Skeletal muscle tissue (tissue), 4 donors: ENCODE measurements around the gene EIF4E. TPM values are rescaled to one million over a fixed set of nuclear protein-coding genes. Genes with fewer than 3 reads are reported as not detected.

Experiments used
- H3K27ac ChIP-seq: one replicate; pipeline ENCODE4 v1.7.0; 2013; ENCODE audit warnings: mild to moderate bottlenecking, low read depth, low read length, inconsistent platforms
- H3K27me3 ChIP-seq, 3 donors: one replicate each; pipeline ENCODE4 v1.7.0; 2013; ENCODE audit warnings: low read length in 3 of 3; ENCODE audit not compliant: control insufficient read depth in 3 of 3, insufficient read depth in 3 of 3
- H3K36me3 ChIP-seq, 3 donors: one replicate each; pipeline ENCODE4 v1.7.0; 2013; ENCODE audit warnings: low read length in 3 of 3; ENCODE audit not compliant: control insufficient read depth in 3 of 3, insufficient read depth in 3 of 3
- H3K4me1 ChIP-seq, 3 donors: one replicate each; pipeline ENCODE4 v1.7.0; 2013; ENCODE audit warnings: low read length in 3 of 3, mild to moderate bottlenecking in 3 of 3; ENCODE audit not compliant: control insufficient read depth in 3 of 3, insufficient read depth in 3 of 3
- H3K4me3 ChIP-seq, 3 donors: one replicate each; pipeline ENCODE4 v1.7.0; 2013; ENCODE audit warnings: low read length in 3 of 3
- H3K9ac ChIP-seq, 3 donors: one replicate each; pipeline ENCODE4 v1.7.0; 2013; ENCODE audit warnings: low read length in 3 of 3, mild to moderate bottlenecking in 3 of 3, moderate library complexity in 2 of 3, low read depth in 1 of 3
- H3K9me3 ChIP-seq, 3 donors: one replicate each; pipeline ENCODE4 v1.7.0; 2013; ENCODE audit warnings: low read length in 3 of 3; ENCODE audit not compliant: control insufficient read depth in 3 of 3
- total RNA-seq: library from RNA; depleted of rRNA; stranded (reverse); fragments of >200 nt; gene quantifications from one replicate; pipeline ENCODE4 v1.2.3, GENCODE V29; 2014
- donor health status: Osteomylitis.

The EIF4E gene
- total RNA-seq: 61.6 TPM

- no peaks in the 10 kb centered on the region for H3K36me3 ChIP-seq
- H3K4me1 ChIP-seq: peaks cover 7 to 23% (median 14%) of the 10 kb centered on the region in 3 donors
- no peaks in the 10 kb centered on the region for H3K9me3 ChIP-seq
- H3K27ac ChIP-seq: peak within 1 kb of the TSS; percentile 90
- H3K4me3 ChIP-seq: peak within 1 kb of the TSS; percentile 96 to 98 (median 98)
- no peaks in the 10 kb centered on the region for H3K27me3 ChIP-seq
- peak within 1 kb of the TSS; percentile 92 to 97 (median 93) for H3K9ac ChIP-seq
These were observed at the start of gene EIF4E for GRCh38 chr4:98928505-98929340. EIF4E (minus strand) TSS chr4:98929133; CDS start chr4:98929112, 21 bp downstream.

GRCh38 chr4:98977557-98977956 lies 48.6 kb upstream of the EIF4E start:
- no peaks in the 10 kb centered on the region for H3K27me3 ChIP-seq
- H3K36me3 ChIP-seq: no peaks in the 10 kb centered on the region
- no peaks in the 10 kb centered on the region for H3K4me1 ChIP-seq
- no peak overlapping the region for H3K9ac ChIP-seq
- H3K9me3 ChIP-seq: no peaks in the 10 kb centered on the region
- H3K4me3 ChIP-seq: no peak overlapping the region
- no peak overlapping the region for H3K27ac ChIP-seq

GRCh38 chr4:98976716-98977115 lies 47.8 kb upstream of the EIF4E start:
- no peaks in the 10 kb centered on the region for H3K36me3 ChIP-seq
- no peaks in the 10 kb centered on the region for H3K4me1 ChIP-seq
- no peak overlapping the region for H3K27ac ChIP-seq
- H3K27me3 ChIP-seq: no peaks in the 10 kb centered on the region
- H3K9me3 ChIP-seq: no peaks in the 10 kb centered on the region
- no peak overlapping the region for H3K4me3 ChIP-seq
- no peak overlapping the region for H3K9ac ChIP-seq

GRCh38 chr4:98969878-98970785 lies 41.2 kb upstream of the EIF4E start:
- H3K27ac ChIP-seq: no peak overlapping the region
- peaks cover 0 to 2% (median 0%) of the 10 kb centered on the region in 3 donors for H3K27me3 ChIP-seq
- H3K9me3 ChIP-seq: no peaks in the 10 kb centered on the region
- H3K4me3 ChIP-seq: no peak overlapping the region
- no peaks in the 10 kb centered on the region for H3K4me1 ChIP-seq
- no peaks in the 10 kb centered on the region for H3K36me3 ChIP-seq
- no peak overlapping the region for H3K9ac ChIP-seq

- Histone ChIP-seq H3K36me3 (no peaks in the 10 kb centered on the region), H3K4me3 (no peak overlapping the region), H3K9ac (no peak overlapping the region), H3K27me3 (peaks cover 0 to 2% (median 0%) of the 10 kb centered on the region in 3 donors), H3K27ac (no peak overlapping the region), H3K9me3 (no peaks in the 10 kb centered on the region), H3K4me1 (no peaks in the 10 kb centered on the region)
These were observed 38.9 kb upstream of the EIF4E start for GRCh38 chr4:98967786-98968329.

- H3K9ac ChIP-seq: no peak overlapping the region
- H3K27ac ChIP-seq: no peak overlapping the region
- H3K36me3 ChIP-seq: no peaks in the 10 kb centered on the region
- no peaks in the 10 kb centered on the region for H3K4me1 ChIP-seq
- H3K27me3 ChIP-seq: peaks cover 0 to 2% (median 0%) of the 10 kb centered on the region in 3 donors
- no peaks in the 10 kb centered on the region for H3K9me3 ChIP-seq
- no peak overlapping the region for H3K4me3 ChIP-seq
These were observed 38.0 kb upstream of the EIF4E start for GRCh38 chr4:98966926-98967325.

- Histone ChIP-seq H3K9me3 (no peaks in the 10 kb centered on the region), H3K4me1 (no peaks in the 10 kb centered on the region), H3K36me3 (no peaks in the 10 kb centered on the region), H3K4me3 (no peak overlapping the region), H3K27ac (no peak overlapping the region), H3K9ac (no peak overlapping the region), H3K27me3 (peaks cover 0 to 2% (median 0%) of the 10 kb centered on the region in 3 donors)
These were observed 34.9 kb upstream of the EIF4E start for GRCh38 chr4:98963538-98964433.

GRCh38 chr4:98961770-98962169 lies 32.8 kb upstream of the EIF4E start:
- Histone ChIP-seq H3K4me3 (no peak overlapping the region), H3K9me3 (no peaks in the 10 kb centered on the region), H3K9ac (no peak overlapping the region), H3K4me1 (no peaks in the 10 kb centered on the region), H3K36me3 (no peaks in the 10 kb centered on the region), H3K27me3 (no peaks in the 10 kb centered on the region), H3K27ac (no peak overlapping the region)

- no peak overlapping the region for H3K27ac ChIP-seq
- H3K4me1 ChIP-seq: no peaks in the 10 kb centered on the region
- H3K36me3 ChIP-seq: no peaks in the 10 kb centered on the region
- no peak overlapping the region for H3K4me3 ChIP-seq
- H3K9me3 ChIP-seq: no peaks in the 10 kb centered on the region
- no peak overlapping the region for H3K9ac ChIP-seq
- H3K27me3 ChIP-seq: no peaks in the 10 kb centered on the region
These were observed 30.5 kb upstream of the EIF4E start for GRCh38 chr4:98959411-98959810.
